NB4 (cell line): Measurements from ENCODE around the gene GPR173.

Experiments
- DNase-seq: peaks from one replicate; pipeline ENCODE4 v3.0.0; 2010; ENCODE audit warnings: low read depth
- H3K4me3 ChIP-seq: one replicate; pipeline ENCODE4 v1.5.1; 2011; ENCODE audit warnings: mild to moderate bottlenecking, low read depth, low read length, moderate library complexity
- CTCF ChIP-seq: IDR thresholded peaks from one replicate; pipeline ENCODE4 v1.5.1; 2012; ENCODE audit warnings: low read depth, low read length
- MAX ChIP-seq: IDR thresholded peaks from 2 replicates; pipeline ENCODE4 v1.6.1; 2011; ENCODE audit warnings: low read depth, low read length
- MYC ChIP-seq: IDR thresholded peaks from 2 replicates; pipeline ENCODE4 v1.6.1; 2011; ENCODE audit warnings: low read depth, low read length
- POLR2A ChIP-seq: IDR thresholded peaks from 2 replicates; pipeline ENCODE4 v1.6.1; 2011; ENCODE audit warnings: mild to moderate bottlenecking; ENCODE audit not compliant: insufficient read length; ENCODE audit errors: extremely low read depth

The GPR173 gene

GRCh38 chrX:53081925-53082772 lies 33.6 kb downstream of the GPR173 start, which contains the start of gene TSPYL2:
TSS of gene TSPYL2 (plus strand) at chrX:53082367. CDS start at chrX:53082499, 132 bp downstream.
- DNase-seq, result peak; percentile 95
- peak within 1 kb of the TSS; percentile 61 for H3K4me3 ChIP-seq
- TF ChIP-seq MYC, result no peak
- no peak for TF ChIP-seq CTCF
- TF ChIP-seq POLR2A, result peak; percentile 93
- TF ChIP-seq MAX, result peak; percentile 30; the same call in 1 of the 2 replicates

GRCh38 chrX:53082773-53083616 lies 34.4 kb downstream of the GPR173 start:
- no peak for DNase-seq
- no peak for TF ChIP-seq POLR2A
- no peak for TF ChIP-seq MYC
- TF ChIP-seq MAX, result no peak
- TF ChIP-seq CTCF, result no peak
- H3K4me3 ChIP-seq, result peak overlapping the region; percentile 48

- DNase-seq, result no peak
- H3K4me3 ChIP-seq, result no peak overlapping the region
- TF ChIP-seq CTCF (no peak), MAX (no peak), POLR2A (no peak), MYC (no peak)
Observed at GRCh38 chrX:53084043-53084570, 35.5 kb downstream of the GPR173 start.

- no peak for TF ChIP-seq MYC
- no peak for TF ChIP-seq CTCF
- no peak for TF ChIP-seq POLR2A
- TF ChIP-seq MAX, result no peak
- no peak overlapping the region for H3K4me3 ChIP-seq
- DNase-seq, result no peak
Observed at GRCh38 chrX:53084863-53085262, 36.3 kb downstream of the GPR173 start.

GRCh38 chrX:53085661-53086229 lies 37.2 kb downstream of the GPR173 start:
- no peak overlapping the region for H3K4me3 ChIP-seq
- no peak for DNase-seq
- TF ChIP-seq POLR2A (no peak), MAX (no peak)
